Cardiac muscle cell (in vitro differentiated cells and primary cell): Measurements from ENCODE around the gene SESN2. TPM values are rescaled to one million over a fixed set of nuclear protein-coding genes. Genes with fewer than 3 reads are reported as not detected.

Experiments used
- DNase-seq, 2 donors: peaks; one replicate each; pipeline versions ENCODE4 v3.0.0 to v3.0.0-alpha.2; 2010 to 2017; ENCODE audit warnings: low read depth in 1 of 2, low spot score in 1 of 2
- H3K27ac ChIP-seq: fragments of 200-600 bp; sonication (generic); 2 replicates; pipeline ENCODE4 v1.5.1; 2016
- H3K27me3 ChIP-seq: fragments of 200-600 bp; sonication (generic); 2 replicates; pipeline ENCODE4 v1.6.0; 2016; ENCODE audit warnings: control low read depth
- H3K36me3 ChIP-seq: fragments of 200-600 bp; sonication (generic); 2 replicates; pipeline ENCODE4 v1.5.1; 2016; ENCODE audit warnings: control low read depth
- H3K4me1 ChIP-seq: fragments of 200-600 bp; sonication (generic); 2 replicates; pipeline ENCODE4 v1.8.1; 2017; ENCODE audit warnings: low read depth, mild to moderate bottlenecking, mixed run types
- H3K4me3 ChIP-seq: fragments of 200-600 bp; sonication (generic); 2 replicates; pipeline ENCODE4 v1.5.1; 2016; ENCODE audit warnings: mild to moderate bottlenecking
- H3K9me3 ChIP-seq: fragments of 200-600 bp; sonication (generic); 2 replicates; pipeline ENCODE4 v1.5.1; 2017; ENCODE audit warnings: low read depth, mild to moderate bottlenecking, control low read depth
- CTCF ChIP-seq: IDR thresholded peaks from 2 replicates; pipeline ENCODE4 v1.5.1; 2012; ENCODE audit warnings: low read depth, mild to moderate bottlenecking, low read length
- polyA plus RNA-seq: library from polyadenylated mRNA; unstranded; fragments of >200 nt; fragmentation: Nextera tagmentation; extraction: Ambion mirVana; gene quantifications from 2 replicates; pipeline ENCODE4 v1.2.1, GENCODE V29; 2016
- total RNA-seq: library from RNA; depleted of rRNA; stranded (reverse); fragments of >200 nt; gene quantifications from 2 replicates; pipeline ENCODE4 v1.2.3, GENCODE V29; 2016

SESN2 gene
- total and polyA plus RNA-seq, 2 experiments from 2014 or later: 24.6 to 24.8 TPM

DNA sequence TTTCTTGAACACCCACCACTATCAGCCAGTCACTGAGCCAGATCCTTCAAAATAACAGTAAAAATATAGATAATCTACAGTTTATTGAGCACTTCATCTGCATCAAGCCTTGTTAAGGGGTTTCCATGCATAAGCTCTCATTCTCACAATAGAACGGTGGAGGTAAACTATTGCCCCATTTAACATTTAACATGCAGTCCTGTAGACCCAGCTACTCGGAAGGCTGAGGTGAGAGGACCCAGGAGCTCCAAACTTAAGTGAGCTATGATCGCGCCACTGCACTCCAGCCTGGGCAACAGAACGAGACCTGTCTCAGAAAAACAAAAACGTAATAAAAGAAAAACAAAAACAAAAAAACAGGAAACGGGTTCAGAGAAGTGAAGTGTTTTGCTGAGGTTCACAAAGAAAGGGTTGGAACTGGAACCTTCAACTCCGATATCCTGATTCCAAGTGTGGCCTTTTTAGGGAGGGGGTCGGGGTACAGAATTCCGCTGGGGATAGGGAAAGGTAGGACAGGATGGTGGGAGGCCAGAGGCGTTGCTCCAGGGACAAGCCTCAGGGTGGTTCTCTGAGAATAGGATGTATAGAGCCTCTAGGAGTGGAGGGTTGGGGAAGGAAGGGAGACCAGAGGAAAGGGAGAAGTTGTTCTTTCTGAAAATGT lies 11.6 kb upstream of the SESN2 start:
- no peak for DNase-seq
- H3K9me3 ChIP-seq: no peaks in the 10 kb centered on the region
- TF ChIP-seq CTCF: no peak
- H3K27me3 ChIP-seq: no peaks in the 10 kb centered on the region
- peak overlapping the region; percentile 71 for H3K27ac ChIP-seq
- H3K4me1 ChIP-seq: peaks cover 33% of the 10 kb centered on the region
- H3K36me3 ChIP-seq: no peaks in the 10 kb centered on the region
- peak overlapping the region; percentile 4 for H3K4me3 ChIP-seq

DNA sequence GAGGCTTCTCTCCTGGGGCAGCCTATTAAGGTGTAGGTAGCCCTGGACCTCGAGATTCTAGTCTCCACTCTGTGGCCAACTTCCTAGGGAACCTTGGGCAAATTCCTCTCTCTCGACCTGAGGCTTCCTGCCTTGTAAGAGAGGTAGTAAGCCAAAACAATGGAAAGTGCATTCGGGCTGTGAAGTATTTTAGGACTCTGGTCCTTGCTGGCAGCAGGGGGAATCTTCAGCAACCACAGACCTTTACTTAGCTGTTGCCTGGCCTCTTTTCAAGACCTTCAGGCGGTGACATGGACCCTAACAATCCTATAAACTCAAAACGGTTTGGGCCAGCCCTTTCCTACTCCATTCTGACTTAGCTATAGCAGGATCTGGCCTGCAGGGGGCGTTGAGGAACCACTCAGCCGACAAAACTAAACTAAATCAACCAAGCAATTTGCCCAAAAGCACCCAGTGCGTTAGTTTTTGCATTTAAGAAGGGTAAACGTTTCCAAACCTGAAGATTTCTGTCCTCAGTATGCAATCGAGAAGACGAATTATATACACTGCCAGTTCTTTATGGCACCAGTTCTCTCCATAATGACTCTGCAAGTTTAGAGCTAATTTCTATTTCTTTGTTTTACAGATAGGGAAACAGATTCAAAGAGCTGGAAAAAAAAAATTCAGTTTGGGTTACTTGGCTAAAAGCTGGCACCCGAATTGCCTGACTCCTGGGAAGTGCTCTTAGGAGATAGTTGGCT lies 10.9 kb upstream of the SESN2 start:
- Histone ChIP-seq H3K36me3 (no peaks in the 10 kb centered on the region), H3K9me3 (no peaks in the 10 kb centered on the region), H3K27me3 (no peaks in the 10 kb centered on the region), H3K4me3 (no peak overlapping the region), H3K27ac (peak overlapping the region; percentile 71), H3K4me1 (peaks cover 33% of the 10 kb centered on the region)
- TF ChIP-seq CTCF: peak; percentile 97
- peak; percentile 80 to 87 for DNase-seq

- Histone ChIP-seq H3K27ac (peak overlapping the region; percentile 71), H3K36me3 (no peaks in the 10 kb centered on the region), H3K4me3 (no peak overlapping the region), H3K9me3 (no peaks in the 10 kb centered on the region), H3K4me1 (peaks cover 28% of the 10 kb centered on the region), H3K27me3 (no peaks in the 10 kb centered on the region)
- peak in 1 of 2 donors; percentile 77 for DNase-seq
- no peak for TF ChIP-seq CTCF
Observed at GRCh38 chr1:28249013-28249865, 10.1 kb upstream of the SESN2 start.

DNA sequence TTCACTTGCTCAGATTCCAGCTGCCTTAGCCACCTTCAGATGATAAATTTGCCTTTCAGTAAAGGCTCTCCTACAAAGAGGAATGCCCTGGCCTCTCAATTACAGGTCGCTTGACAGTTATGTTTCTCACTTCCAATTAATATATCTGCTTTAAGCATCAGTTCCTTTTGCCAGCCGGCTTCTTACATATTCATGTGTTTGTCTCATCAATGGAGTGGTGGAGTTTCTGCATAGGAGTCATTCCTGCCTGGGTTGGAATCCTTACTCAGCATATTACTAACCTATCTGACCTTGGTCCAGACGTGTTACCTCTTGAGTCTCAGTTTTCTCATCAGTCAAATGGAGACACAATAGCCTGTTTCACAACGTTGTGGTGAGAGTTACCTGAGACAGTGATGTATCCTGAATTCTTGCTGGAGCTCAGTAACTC lies 9.4 kb upstream of the SESN2 start:
- no peak for TF ChIP-seq CTCF
- Histone ChIP-seq H3K4me3 (no peak overlapping the region), H3K27me3 (no peaks in the 10 kb centered on the region), H3K4me1 (peaks cover 21% of the 10 kb centered on the region), H3K27ac (peak overlapping the region; percentile 11), H3K36me3 (no peaks in the 10 kb centered on the region), H3K9me3 (no peaks in the 10 kb centered on the region)
- no peak for DNase-seq

DNA sequence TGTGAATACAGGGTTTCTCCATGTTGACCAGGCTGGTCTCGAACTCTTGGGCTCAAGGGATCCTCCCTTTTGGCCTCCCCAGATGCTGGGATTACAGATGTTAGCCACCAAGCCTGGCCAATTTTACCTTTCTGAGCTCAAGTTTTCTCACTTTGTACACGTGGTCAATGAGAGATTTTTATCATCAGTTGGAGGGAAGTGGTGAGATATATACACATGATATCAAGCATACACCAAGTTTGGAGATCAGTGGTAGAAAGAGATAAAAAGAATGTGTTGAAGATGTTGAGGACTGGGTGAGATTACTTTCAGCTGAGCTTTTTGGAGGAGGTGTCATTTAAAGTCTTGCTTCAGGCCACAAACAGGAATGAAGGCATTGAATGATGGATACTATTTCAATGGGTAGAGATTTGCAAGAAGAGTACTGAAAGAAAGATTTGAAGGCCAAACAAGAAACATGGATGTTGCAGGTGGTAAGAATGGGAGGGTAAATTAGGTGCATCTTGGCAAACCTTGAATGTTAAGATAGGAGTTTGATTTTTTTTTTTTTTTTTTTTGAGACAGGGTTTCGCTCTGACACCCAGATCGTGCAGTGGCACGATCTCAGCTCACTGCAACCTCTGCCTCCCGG lies 3.0 kb upstream of the SESN2 start:
- H3K27ac ChIP-seq: no peak overlapping the region
- peaks cover 14% of the 10 kb centered on the region for H3K4me1 ChIP-seq
- H3K4me3 ChIP-seq: no peak overlapping the region
- TF ChIP-seq CTCF: no peak
- no peak for DNase-seq
- no peaks in the 10 kb centered on the region for H3K27me3 ChIP-seq
- no peaks in the 10 kb centered on the region for H3K9me3 ChIP-seq
- no peaks in the 10 kb centered on the region for H3K36me3 ChIP-seq
